GM15510 (cell line): ENCODE results near the gene PHF21A.

Experiments
- POLR2A ChIP-seq: IDR thresholded peaks from 3 replicates; pipeline ENCODE4 v1.6.1; 2011; ENCODE audit warnings: borderline replicate concordance; ENCODE audit not compliant: insufficient read length; ENCODE audit errors: extremely low read depth

Gene PHF21A

GRCh38 chr11:46107780-46108179 is 13.5 kb downstream of the PHF21A start:
- TF ChIP-seq POLR2A, result no peak

- no peak for TF ChIP-seq POLR2A
Observed at GRCh38 chr11:46107408-46107718, 13.9 kb downstream of the PHF21A start.

- TF ChIP-seq POLR2A, result no peak
Observed at GRCh38 chr11:46106530-46107407, 14.5 kb downstream of the PHF21A start.

GRCh38 chr11:46105926-46106325 is 15.3 kb downstream of the PHF21A start:
- no peak for TF ChIP-seq POLR2A

- no peak for TF ChIP-seq POLR2A
Observed at GRCh38 chr11:46105134-46105628, 16.1 kb downstream of the PHF21A start.

- TF ChIP-seq POLR2A, result no peak
Observed at GRCh38 chr11:46102843-46103242, 18.4 kb downstream of the PHF21A start.

- TF ChIP-seq POLR2A, result no peak
Observed at GRCh38 chr11:46100670-46101069, 20.6 kb downstream of the PHF21A start.

- no peak for TF ChIP-seq POLR2A
Observed at GRCh38 chr11:46099963-46100316, 21.3 kb downstream of the PHF21A start.

GRCh38 chr11:46090375-46090774 is 30.9 kb downstream of the PHF21A start:
- TF ChIP-seq POLR2A, result no peak

GRCh38 chr11:46079662-46080061 is 41.6 kb downstream of the PHF21A start:
- TF ChIP-seq POLR2A, result no peak

GRCh38 chr11:46075928-46076327 is 45.3 kb downstream of the PHF21A start:
- no peak for TF ChIP-seq POLR2A

GRCh38 chr11:46075168-46075567 is 46.1 kb downstream of the PHF21A start:
- no peak for TF ChIP-seq POLR2A

GRCh38 chr11:46073632-46074031 is 47.6 kb downstream of the PHF21A start:
- TF ChIP-seq POLR2A, result no peak

GRCh38 chr11:46072172-46072964 is 48.9 kb downstream of the PHF21A start:
- TF ChIP-seq POLR2A, result no peak

- TF ChIP-seq POLR2A, result no peak
Observed at GRCh38 chr11:46071091-46071490, 50.2 kb downstream of the PHF21A start.

- no peak for TF ChIP-seq POLR2A
Observed at GRCh38 chr11:46069595-46069994, 51.7 kb downstream of the PHF21A start.
